Panc1 (cell line): ENCODE data around the gene PLXNA2. TPM values are rescaled to one million over a fixed set of nuclear protein-coding genes. Genes with fewer than 3 reads are reported as not detected.

ENCODE experiments used
- ATAC-seq: fragments of 200-7000 bp; cut with Tn5 transposase; 2 replicates; pipeline ENCODE4 v1.9.1; 2020; ENCODE audit warnings: mild to moderate bottlenecking, moderate library complexity
- BruUV-seq: library from RNA; stranded (reverse); fragments of 400-500 nt; replicated peaks from 2 replicates; lab custom pipeline; 2021; lab: Mats Ljungman, UMichigan
- CTCF ChIA-PET: fragments of 300-600 bp; sonication (Branson Sonifier 250); formaldehyde crosslinking; loops from one replicate; lab custom pipeline; 2022; ENCODE audit warnings: antibody characterized with exemption; lab: Charles Lee
- POLR2A ChIA-PET: fragments of 300-600 bp; sonication (Branson Sonifier 250); formaldehyde crosslinking; loops from one replicate; lab custom pipeline; 2022; ENCODE audit warnings: antibody characterized with exemption; lab: Charles Lee
- DNase-seq: peaks from one replicate; pipeline ENCODE4 v3.0.0-alpha.2; 2010; ENCODE audit warnings: low read depth, low spot score
- H3K27ac ChIP-seq: 2 replicates; pipeline ENCODE4 v1.5.1; 2011; ENCODE audit warnings: mild to moderate bottlenecking, low read length, inconsistent platforms
- H3K27me3 ChIP-seq: fragments of 200-500 bp; sonication (Bioruptor generic); 2 replicates; pipeline ENCODE4 v1.6.0; 2014; ENCODE audit warnings: low read length, inconsistent platforms; ENCODE audit not compliant: control insufficient read depth, insufficient read depth
- H3K36me3 ChIP-seq: fragments of 200-500 bp; sonication (Bioruptor generic); 2 replicates; pipeline ENCODE4 v1.5.1; 2014; ENCODE audit warnings: inconsistent platforms, mild to moderate bottlenecking, low read length, moderate library complexity; ENCODE audit not compliant: control insufficient read depth, insufficient read depth
- H3K4me1 ChIP-seq: 2 replicates; pipeline ENCODE4 v1.5.1; 2011; ENCODE audit warnings: inconsistent platforms, mild to moderate bottlenecking, low read length, moderate library complexity; ENCODE audit not compliant: control insufficient read depth, insufficient read depth
- H3K4me3 ChIP-seq, 2 experiments: 2 replicates each; pipeline ENCODE4 v1.5.1; 2011 to 2012; ENCODE audit warnings: low read depth in 2 of 2, low read length in 2 of 2, mild to moderate bottlenecking in 2 of 2, inconsistent platforms in 1 of 2, moderate library complexity in 1 of 2
- H3K9me3 ChIP-seq: fragments of 200-500 bp; sonication (Bioruptor generic); 2 replicates; pipeline ENCODE4 v1.5.1; 2014; ENCODE audit warnings: low read depth, mild to moderate bottlenecking, inconsistent platforms, low read length, moderate library complexity; ENCODE audit not compliant: control insufficient read depth, insufficient read depth
- POLR2AphosphoS5 ChIP-seq: IDR thresholded peaks from 2 replicates; pipeline ENCODE4 v1.6.1; 2012; ENCODE audit warnings: mild to moderate bottlenecking, low read depth, low read length, moderate library complexity
- REST ChIP-seq, 2 experiments: IDR thresholded peaks; 2 replicates each; pipeline ENCODE4 v1.6.1; 2011 to 2012; ENCODE audit warnings: low read depth in 2 of 2, control low read depth in 1 of 2, low read length in 1 of 2, mild to moderate bottlenecking in 1 of 2, moderate library complexity in 1 of 2; ENCODE audit not compliant: insufficient read depth in 1 of 2
- SIN3A ChIP-seq: IDR thresholded peaks from 2 replicates; pipeline ENCODE4 v1.6.1; 2012; ENCODE audit warnings: low read depth, mild to moderate bottlenecking, low read length, moderate library complexity, borderline replicate concordance; ENCODE audit not compliant: insufficient read depth
- TCF7L2 ChIP-seq: IDR thresholded peaks from 2 replicates; pipeline ENCODE4 v1.6.1; 2011; ENCODE audit warnings: mild to moderate bottlenecking, low read depth, low read length, inconsistent platforms
- in situ Hi-C: cut with HindIII; loops from 2 replicates; pipeline ENCODE4 v1.10.0; 2016; ENCODE audit warnings: low sequenced_read_pairs, low pct_unique_long_range_greater_than_20kb
- intact Hi-C: fragments of 100-400 bp; cut with micrococcal nuclease; formaldehyde crosslinking; loops from one replicate; pipeline ENCODE4 v1.10.0; 2022; ENCODE audit not compliant: unreplicated experiment
- total RNA-seq: library from RNA; stranded (reverse); gene quantifications from one replicate; pipeline ENCODE4 v1.2.1, GENCODE V29; 2021; ENCODE audit not compliant: unreplicated experiment
- TF ChIP-seq, protein P1 (sequence below): fragments of 450-650 bp; IDR thresholded peaks from 2 replicates; pipeline ENCODE4 v1.5.1; 2017; ENCODE audit warnings: mild to moderate bottlenecking

Gene PLXNA2
- total RNA-seq, 1 experiment from 2014 or later = 0.98 TPM

- TF ChIP-seq, protein P1, sequence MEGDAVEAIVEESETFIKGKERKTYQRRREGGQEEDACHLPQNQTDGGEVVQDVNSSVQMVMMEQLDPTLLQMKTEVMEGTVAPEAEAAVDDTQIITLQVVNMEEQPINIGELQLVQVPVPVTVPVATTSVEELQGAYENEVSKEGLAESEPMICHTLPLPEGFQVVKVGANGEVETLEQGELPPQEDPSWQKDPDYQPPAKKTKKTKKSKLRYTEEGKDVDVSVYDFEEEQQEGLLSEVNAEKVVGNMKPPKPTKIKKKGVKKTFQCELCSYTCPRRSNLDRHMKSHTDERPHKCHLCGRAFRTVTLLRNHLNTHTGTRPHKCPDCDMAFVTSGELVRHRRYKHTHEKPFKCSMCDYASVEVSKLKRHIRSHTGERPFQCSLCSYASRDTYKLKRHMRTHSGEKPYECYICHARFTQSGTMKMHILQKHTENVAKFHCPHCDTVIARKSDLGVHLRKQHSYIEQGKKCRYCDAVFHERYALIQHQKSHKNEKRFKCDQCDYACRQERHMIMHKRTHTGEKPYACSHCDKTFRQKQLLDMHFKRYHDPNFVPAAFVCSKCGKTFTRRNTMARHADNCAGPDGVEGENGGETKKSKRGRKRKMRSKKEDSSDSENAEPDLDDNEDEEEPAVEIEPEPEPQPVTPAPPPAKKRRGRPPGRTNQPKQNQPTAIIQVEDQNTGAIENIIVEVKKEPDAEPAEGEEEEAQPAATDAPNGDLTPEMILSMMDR = peak; percentile 84
- no peak for TF ChIP-seq POLR2AphosphoS5
- TF ChIP-seq REST (IDR thresholded peaks at IDR 0.05; ENCODE audit: insufficient read depth in 1 of 2, low read depth in 2 of 2, low read length in 1 of 2) = no peak
- in situ Hi-C loops (no loop called here), intact Hi-C loops (loop anchor here (5.0 kb wide), 1 partner anchor 110 kb away; the partner anchor contains the start of gene PLXNA2)
- no TSS peak for BruUV-seq
- no peaks in the 10 kb centered on the region; the same call in 1 of the 2 replicates for H3K27me3 ChIP-seq
- no peaks in the 10 kb centered on the region for H3K4me1 ChIP-seq
- ChIA-PET POLR2A (no interaction called here), CTCF (interaction anchor here (0.6 to 0.8 kb wide), 3 partner anchors 8 to 110 kb away, joined by 3 read pairs; no protein-coding TSS in a partner anchor)
- no peak overlapping the region for H3K27ac ChIP-seq
- peak; percentile 90 for ATAC-seq
- no peaks in the 10 kb centered on the region for H3K36me3 ChIP-seq
- no peaks in the 10 kb centered on the region for H3K9me3 ChIP-seq
- no peak for DNase-seq
- H3K4me3 ChIP-seq = no peak overlapping the region
Observed at GRCh38 chr1:208132287-208132882, 111.8 kb downstream of the PLXNA2 start.

DNA sequence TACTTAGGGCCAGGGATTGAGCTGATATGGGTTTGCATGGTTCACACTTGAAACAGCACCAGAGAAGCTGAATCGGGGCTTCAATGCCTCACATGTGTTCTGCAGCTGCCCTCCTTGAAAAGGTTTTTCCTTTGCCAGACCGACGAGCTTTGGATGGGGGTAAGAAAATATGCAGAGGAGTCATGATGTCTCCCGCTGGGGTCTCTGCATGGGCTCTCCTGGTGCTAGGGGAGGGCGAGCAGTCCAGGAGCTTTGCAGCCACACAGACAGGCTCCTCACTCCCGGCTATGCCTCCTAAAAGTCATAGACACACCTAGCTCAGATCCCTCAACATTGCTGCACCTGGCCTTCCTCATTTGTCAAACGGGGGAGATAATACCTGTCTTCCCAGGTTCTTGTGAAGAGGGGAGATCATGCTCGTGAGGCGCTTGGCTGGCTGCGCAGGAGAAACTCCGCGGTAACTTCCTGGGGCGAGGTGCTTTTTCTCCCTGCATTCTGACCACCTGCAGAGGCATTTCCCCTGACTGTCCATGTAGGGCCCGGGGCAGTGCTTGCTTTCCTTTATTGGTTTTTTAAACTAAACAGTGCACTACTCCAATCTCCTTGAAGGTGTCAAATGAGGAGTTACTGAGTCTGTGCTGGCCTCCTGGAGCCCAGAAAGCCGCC, 112.4 kb downstream of the PLXNA2 start:
- H3K36me3 ChIP-seq = no peaks in the 10 kb centered on the region
- intact Hi-C loops (loop anchor here (5.0 kb wide), 1 partner anchor 111 kb away; the partner anchor contains the start of gene PLXNA2), in situ Hi-C loops (no loop called here)
- DNase-seq = no peak
- BruUV-seq = no TSS peak
- ChIA-PET POLR2A (no interaction called here), CTCF (interaction anchor here (0.7 to 0.8 kb wide), 3 partner anchors 10 to 111 kb away, joined by 3 to 6 read pairs (median 3); no protein-coding TSS in a partner anchor)
- no peaks in the 10 kb centered on the region for H3K4me1 ChIP-seq
- no peaks in the 10 kb centered on the region for H3K9me3 ChIP-seq
- TF ChIP-seq TCF7L2 (no peak), POLR2AphosphoS5 (no peak), SIN3A (no peak), REST (IDR thresholded peaks at IDR 0.05; ENCODE audit: insufficient read depth in 1 of 2, low read depth in 2 of 2, low read length in 1 of 2) (no peak)
- TF ChIP-seq, protein P1 = no peak
- no peak overlapping the region for H3K27ac ChIP-seq
- no peak overlapping the region for H3K4me3 ChIP-seq
- H3K27me3 ChIP-seq = no peaks in the 10 kb centered on the region; the same call in 1 of the 2 replicates
- ATAC-seq = peak; percentile 22; the same call in 1 of the 2 replicates
